ENCODE data around the gene OR2T1.
"Not testable (repeated sequence)": the region's sequence is repeated elsewhere in the genome, so short reads cannot be mapped to it uniquely, and the experiment has no call there.

Gene OR2T1, protein sequence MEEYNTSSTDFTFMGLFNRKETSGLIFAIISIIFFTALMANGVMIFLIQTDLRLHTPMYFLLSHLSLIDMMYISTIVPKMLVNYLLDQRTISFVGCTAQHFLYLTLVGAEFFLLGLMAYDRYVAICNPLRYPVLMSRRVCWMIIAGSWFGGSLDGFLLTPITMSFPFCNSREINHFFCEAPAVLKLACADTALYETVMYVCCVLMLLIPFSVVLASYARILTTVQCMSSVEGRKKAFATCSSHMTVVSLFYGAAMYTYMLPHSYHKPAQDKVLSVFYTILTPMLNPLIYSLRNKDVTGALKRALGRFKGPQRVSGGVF

DNA sequence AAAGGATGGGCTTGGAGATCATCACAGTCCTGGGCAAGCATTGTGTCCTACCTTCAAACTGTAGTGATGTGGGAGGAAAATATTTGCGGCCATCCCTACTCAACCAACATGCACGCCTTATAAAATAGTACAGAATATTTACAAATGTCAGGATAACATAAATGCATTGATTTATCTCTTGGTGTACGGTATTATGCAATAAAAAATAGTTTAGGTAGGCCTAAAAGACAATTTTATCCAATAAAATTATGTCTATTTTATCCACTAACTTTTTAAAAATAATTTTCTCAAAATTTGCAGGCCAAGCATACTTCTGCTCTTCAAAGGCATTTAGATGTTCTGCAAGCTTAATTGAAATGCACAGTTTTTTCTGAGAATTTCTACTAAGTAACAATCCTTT is at the start of gene OR2T1:
OR2T1 (plus strand) TSS at position 301 of the 400 bp plus-strand sequence. CDS start 3,100 bp downstream, outside the sequence.
- in situ Hi-C loops (cut with MboI; ENCODE audit: low sequenced_read_pairs): no loop called here

DNA sequence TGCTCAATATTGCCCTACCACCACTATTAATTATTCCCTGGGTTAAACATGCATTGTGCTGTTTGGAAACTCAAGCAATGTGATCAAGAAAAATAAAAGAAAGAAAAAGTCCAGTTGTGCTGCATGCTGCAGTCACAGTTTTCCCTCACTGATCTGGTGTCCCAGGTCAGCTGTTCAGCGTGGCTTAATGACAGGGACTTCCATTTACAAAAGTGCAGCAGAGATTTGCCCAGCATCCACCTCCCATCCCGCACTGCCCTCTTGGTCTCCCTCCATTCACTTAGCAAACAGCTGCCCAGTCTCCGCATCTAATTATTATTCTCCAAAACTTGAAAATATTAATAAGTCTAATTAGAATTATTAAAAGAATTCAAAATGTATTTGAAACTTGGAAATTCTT is 43.4 kb upstream of the OR2T1 start:
- in situ Hi-C loops (cut with MboI; ENCODE audit: low sequenced_read_pairs): no loop called here

DNA sequence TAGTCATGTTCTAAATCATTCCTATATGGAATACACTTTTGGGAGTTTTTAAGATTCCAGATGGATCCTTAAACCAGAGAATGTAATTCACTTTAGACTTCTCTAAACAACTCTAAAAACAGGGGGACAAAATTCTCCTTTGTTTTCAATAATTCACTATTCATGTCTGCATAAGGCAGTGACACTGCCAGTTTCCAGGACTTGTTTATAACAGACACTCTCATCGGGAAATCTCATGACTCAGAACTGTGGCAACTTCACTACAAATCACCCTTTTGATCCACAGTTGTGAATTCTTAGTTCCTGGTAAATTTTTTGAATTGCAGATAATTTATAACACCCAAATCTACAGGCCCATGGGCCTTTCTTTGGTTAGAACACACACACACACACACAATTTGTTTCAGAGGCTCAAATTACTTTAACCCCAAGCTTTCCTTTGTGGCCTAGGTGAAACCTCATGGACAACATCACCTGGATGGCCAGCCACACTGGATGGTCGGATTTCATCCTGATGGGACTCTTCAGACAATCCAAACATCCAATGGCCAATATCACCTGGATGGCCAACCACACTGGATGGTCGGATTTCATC is 41.6 kb upstream of the OR2T1 start, which contains the start of gene OR2T4:
OR2T4 (plus strand) TSS at position 545 of the 595 bp plus-strand sequence; CDS start at position 545, 0 bp downstream.
- in situ Hi-C loops (cut with MboI; ENCODE audit: low sequenced_read_pairs): no loop called here

DNA sequence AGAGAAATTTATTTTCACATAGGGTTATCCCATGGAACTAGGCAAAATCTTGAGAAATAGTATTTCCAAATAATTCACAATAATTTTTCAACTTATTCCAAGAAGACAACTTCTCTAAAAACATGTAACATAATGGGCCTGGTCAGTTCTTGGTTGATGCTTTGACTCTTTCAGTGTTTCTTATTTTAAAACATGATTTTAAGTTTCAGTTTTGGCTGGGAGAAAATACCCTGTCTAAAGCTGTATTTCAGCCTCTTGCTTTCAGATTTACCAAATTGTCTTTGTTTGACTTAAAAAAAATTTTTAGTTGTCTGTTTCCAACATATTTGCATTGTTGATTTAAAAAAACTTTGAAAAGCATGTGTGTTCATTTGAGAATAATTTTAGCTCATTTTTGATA is 36.2 kb upstream of the OR2T1 start:
- in situ Hi-C loops (cut with MboI; ENCODE audit: low sequenced_read_pairs): no loop called here

DNA sequence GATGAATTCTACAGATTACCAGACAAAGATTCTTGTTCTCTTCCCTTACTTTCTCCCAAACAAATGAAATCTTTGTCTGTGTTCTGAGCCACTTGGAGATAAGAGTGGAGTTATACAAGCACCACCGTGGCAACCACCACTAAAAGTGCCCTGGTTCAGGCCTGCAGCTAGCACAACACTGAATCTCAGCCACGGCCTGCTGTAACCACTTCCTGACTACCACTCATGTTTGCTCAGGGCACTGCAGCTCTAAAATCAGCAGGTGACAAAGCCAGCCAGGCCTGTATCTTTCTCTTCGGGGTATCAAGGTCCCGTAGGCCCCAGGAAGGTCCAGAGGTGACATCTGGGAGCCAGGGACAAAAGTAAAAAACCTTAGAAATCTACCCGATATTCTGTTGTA is 30.5 kb upstream of the OR2T1 start:
- in situ Hi-C loops (cut with MboI; ENCODE audit: low sequenced_read_pairs): no loop called here

DNA sequence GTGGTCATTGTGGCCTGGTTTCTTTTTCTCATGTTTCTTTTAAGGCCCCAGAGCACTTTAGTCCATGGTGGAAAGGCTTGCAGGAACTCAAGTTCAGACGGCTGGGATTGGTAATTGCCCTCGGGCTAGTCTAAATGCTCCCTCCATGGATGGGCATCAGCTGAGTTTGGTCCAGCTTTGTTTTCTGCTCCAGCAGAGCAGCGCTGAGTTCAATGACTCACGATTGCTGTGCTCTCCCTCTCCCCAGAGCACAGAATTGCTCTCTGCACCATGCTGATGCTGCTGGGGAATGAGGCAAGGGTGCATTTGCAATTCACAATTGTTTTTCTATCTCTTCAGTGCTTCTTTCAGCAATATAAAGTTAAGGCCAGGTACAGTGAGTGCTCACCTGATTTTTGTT is 29.1 kb upstream of the OR2T1 start:
- in situ Hi-C loops (cut with MboI; ENCODE audit: low sequenced_read_pairs): no loop called here

DNA sequence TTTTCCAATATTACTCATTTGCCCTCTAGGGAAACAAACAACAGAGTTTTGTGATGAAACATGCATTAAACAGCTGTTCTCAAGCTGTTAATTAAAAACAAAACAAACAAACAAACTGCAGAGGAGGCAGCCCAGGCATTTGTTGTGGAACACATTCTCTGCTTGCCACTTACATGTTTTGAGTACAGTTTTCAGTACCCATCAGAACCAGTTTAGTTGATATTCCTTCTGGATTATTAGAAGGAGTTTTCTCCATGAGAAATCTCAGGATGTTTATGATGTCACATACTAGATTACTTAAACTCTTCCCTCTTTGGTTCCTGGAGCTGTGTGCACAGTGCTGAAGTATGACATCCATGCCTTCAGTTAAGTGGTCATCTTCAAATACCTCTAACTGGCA is 27.4 kb upstream of the OR2T1 start, which contains the start of gene OR2T6:
OR2T6 (plus strand) TSS at position 301 of the 400 bp plus-strand sequence. CDS start 11,863 bp downstream, outside the sequence.
- in situ Hi-C loops (cut with MboI; ENCODE audit: low sequenced_read_pairs): no loop called here

DNA sequence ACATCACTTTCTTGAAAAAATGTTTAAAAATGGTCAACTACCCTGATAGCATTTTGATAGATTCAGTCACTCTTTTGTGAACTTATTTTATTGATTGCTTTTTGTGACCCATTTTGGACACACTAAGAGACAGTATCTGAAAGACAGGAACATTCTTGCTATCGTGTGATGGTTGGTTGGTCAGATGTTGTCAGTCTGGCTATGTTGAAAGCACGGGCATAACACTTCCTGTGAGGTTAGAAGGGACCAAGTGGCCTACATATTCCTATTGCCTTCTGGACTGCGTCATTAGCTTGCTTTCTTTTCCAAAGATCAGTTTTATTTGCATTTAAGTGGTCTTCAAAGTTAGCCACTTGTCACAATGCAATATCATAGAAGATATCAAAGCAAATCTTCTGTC is 25.9 kb upstream of the OR2T1 start:
- in situ Hi-C loops (cut with MboI; ENCODE audit: low sequenced_read_pairs): no loop called here

DNA sequence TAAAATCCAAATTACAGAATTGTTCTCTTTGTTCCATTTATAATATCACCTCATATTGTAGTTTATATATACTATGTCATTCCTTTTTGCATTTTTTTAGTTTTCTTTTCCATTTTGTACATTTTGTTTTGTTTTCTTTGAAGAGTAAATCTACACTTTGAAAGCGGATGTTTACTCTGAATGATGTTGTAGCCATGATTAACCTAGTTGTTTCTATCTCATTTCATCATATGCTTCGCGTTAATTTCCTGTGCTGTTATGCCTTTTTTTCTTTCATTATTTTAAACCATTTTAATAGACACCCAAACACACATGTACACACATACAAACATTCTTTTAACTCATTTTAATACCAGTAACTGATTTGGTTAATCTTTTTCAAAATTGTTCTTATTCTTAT is 22.0 kb upstream of the OR2T1 start:
- in situ Hi-C loops (cut with MboI; ENCODE audit: low sequenced_read_pairs): no loop called here

DNA sequence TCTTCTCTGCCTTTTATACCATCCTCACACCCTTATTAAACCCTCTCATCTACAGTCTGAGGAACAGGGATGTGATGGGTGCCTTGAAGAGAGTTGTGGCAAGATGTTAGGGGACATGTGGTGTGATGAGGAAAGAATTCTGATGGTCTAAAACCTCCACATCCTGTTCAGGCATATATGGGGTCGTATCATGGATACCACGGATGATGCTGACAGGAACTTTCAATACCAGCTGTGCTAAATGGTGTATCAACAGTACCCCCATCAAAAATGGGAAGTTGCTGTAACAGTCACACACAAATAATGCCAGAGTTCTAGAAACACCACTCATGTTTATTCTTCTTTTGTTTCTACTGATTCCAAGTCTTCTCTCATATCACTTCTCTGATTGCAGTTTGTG is 14.4 kb upstream of the OR2T1 start:
- in situ Hi-C loops (cut with MboI; ENCODE audit: low sequenced_read_pairs): no loop called here

DNA sequence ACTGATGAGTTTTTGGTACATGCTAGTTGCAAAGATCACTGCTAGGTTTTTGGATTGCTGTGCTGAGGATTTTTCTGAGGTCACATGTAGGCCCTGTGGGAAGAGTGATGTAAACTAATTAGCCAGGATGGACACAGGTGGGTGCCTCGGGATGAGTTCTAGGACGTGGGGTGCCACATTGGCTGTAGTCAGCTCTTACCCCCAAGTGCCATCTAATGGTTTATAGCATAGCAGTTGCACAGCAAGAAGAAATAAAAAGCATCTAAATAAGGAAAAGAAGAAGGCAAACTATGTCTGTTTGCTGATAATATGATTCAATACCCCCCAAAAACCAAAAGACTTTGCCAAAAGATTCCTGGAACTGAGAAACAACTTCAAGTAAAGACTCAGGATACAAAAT is 9.8 kb upstream of the OR2T1 start:
- in situ Hi-C loops (cut with MboI; ENCODE audit: low sequenced_read_pairs): no loop called here

DNA sequence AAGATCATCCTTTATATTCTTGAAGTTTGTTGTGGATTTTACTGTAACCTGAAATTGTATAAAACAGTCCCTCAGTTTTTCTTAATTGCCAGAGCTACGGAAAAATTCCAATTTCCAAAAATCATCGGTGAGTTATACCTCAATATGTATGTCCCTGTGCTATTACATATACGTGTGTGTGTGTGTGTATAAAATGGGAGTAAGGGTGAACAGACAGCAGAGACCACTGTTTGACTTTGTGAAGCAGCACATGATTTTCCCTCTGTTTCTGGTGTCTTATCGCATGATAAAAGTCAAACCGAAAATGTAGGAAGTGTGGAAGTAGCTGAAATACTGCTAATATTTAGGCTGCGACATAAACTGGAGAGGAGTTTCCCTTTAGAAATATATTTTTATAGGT is 1.2 kb downstream of the OR2T1 start:
- in situ Hi-C loops (cut with MboI; ENCODE audit: low sequenced_read_pairs): no loop called here

DNA sequence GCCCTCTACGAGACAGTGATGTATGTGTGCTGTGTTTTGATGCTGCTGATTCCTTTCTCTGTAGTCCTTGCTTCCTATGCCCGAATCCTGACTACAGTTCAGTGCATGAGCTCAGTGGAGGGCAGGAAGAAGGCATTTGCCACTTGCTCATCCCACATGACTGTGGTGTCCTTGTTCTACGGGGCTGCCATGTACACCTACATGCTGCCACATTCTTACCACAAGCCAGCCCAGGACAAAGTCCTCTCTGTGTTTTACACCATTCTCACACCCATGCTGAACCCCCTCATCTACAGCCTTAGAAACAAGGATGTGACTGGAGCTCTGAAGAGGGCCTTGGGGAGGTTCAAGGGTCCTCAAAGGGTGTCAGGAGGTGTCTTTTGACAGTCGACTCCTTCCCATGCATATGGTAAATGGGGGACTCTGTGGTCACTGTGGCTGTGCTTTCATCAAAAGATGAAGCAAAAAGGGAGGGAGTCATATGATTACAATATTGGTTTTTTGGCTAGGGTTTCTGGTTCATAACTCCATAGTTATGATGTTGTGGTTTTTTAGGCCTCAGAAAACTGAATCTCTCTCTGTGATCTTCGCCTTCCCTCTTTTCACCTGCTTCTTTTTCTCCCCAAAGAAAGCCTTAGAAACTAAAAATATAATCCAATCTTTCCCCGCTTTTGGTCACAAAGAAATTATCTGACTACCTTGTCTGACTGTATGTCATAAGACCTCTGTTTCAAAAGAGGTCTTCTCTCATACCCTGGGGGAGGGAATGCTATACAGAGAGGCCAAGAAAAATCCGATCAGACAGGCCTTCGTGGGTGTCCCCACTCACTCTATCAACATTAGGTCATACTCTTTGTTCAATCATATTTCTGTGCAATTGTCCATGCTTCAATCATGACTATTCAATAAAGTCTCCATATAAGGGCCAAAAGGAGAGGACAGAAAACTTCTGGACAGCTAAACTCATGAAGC is 4.2 kb downstream of the OR2T1 start:
- in situ Hi-C loops (cut with MboI; ENCODE audit: low sequenced_read_pairs): no loop called here

DNA sequence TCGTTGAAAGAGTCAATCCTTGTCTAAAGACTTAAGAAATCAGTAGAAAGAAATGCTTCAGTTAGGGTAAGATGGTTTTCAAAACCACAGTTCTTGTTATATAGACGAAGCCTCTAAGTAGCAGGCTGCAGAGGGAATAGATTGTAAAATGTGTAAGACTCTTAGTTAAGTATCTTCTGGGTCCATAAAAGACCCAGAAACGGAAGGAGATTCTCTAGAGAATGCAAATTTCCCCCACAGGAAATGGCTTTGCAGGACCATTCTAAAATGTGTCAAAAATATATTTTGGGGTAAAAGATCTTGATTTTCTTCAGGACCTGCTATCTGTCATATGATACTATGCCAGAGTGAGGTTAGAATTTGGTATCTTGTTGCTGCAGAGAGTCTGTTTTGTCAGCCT is 13.4 kb downstream of the OR2T1 start:
- in situ Hi-C loops (cut with MboI; ENCODE audit: low sequenced_read_pairs): no loop called here

DNA sequence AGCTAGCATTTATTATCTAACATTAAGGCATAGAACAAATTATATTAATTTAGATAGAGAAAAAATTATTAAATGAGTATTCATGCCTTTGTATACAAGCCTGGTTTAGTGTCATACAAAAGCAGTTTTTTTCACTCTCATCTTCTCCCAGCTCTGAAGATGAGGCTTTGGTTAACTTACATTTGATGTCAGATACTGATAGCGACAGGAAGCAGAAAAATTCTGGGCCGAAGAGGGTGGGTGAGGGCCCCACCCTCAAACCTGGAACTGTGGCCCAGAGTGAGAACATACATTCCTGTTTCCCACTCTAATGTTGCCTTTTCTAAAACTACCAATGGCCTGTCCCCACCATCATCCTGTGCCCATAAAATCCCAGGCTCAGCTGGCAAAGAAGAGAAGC is 15.0 kb downstream of the OR2T1 start:
- in situ Hi-C loops (cut with MboI; ENCODE audit: low sequenced_read_pairs): no loop called here

DNA sequence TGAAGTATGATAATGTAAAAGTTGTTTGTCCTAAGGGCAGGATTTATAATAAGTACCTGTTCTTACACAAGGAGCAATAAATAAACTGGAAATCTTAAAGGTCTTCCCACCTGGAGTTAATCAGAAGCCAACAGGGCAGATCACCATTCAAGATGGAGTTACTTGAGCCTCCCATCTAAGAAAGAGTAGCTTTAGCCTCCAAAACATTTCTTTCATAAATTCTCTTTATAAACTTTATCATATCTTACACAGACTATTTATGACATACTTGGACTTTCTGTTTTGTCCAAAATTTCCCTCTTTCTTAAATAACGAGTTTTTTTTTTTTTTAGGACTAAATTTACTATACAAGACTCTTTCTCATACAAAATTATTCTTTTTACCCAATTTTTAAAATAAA is 18.5 kb downstream of the OR2T1 start:
- in situ Hi-C loops (cut with MboI; ENCODE audit: low sequenced_read_pairs): no loop called here

DNA sequence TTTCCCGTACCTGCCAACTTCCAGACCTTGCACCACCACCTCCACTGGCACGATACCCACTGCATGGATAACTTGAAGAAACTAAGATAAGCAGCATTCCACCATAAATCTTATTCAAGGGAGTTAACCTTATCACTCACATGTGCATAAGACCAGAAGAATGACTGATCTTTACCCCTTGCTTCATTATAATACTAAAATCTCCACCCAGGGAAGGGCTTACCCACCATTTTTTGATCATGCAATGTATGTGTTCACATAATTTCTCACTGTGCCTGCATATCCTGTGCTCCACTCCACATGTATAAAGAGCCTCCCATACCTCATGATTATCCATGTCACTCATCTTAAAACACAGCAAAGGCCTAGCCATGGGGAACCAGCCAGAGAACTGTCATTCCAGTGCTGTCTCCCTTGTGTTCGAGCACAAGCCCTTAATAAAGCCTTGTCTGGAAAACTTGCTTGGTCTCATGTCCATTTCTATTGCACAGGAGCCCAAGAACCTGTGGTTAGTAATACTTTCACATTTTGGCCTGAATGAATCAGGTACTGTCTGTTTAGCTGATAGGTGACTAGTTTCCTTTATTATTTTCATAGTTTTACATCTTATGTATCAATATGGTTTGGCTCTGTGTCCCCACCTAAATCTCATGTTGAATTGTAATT is 24.8 kb downstream of the OR2T1 start:
- in situ Hi-C loops (cut with MboI; ENCODE audit: low sequenced_read_pairs): not testable (repeated sequence)

DNA sequence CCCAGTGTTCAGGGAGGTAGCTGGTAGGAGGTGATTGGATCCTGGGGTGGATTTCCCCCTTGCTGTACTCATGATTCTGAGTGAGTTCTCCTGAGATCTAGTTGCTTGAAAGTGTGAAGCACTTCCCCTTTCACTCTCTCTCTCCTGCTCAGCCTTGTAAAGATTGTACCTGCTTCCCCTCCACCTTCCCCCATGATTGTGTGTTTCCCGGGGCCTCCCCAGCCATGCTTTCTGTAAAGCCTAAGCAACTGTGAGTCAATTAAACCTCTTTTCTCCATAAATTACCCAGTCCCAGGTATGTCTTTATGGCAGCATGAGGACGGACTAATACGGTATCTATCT is 25.3 kb downstream of the OR2T1 start:
- in situ Hi-C loops (cut with MboI; ENCODE audit: low sequenced_read_pairs): not testable (repeated sequence)

DNA sequence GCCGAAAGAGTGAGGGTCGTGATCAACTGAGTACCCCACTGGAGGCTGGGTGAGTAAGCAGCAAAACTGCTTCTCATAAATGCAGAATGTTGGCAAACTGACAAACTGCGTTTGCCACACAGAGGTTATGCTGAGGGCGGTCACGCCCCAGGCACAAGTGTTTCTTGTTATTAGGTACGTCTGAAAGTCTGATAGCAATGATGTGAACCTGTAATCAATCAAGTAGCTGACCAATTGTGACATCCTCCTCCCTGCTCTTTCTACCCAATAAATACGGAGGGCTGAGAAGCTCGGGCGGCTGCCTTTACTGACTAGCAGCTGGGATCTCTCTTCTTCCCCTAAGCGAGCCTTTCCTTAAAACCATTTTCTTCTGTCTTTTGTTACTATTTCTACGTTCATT is 28.8 kb downstream of the OR2T1 start:
- in situ Hi-C loops (cut with MboI; ENCODE audit: low sequenced_read_pairs): not testable (repeated sequence)

DNA sequence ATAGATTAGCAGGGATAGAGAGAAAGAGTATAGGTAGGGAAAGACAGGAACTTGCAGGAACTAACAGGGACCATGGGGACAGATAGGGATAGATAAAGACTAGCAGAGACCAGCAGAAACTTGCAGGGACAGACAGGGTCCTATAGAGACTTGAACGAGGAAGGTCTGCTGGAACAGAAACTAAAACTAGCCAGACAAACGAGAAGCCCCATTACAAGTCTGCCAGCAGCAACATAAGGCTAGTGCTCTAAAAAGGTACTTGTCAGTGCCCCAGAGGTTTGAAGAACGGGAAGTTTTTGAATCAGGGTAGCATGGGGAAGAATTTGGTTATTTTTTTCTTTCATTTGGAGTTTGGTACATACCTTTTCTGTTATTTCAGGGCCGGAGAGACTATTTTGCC is 29.4 kb downstream of the OR2T1 start:
- in situ Hi-C loops (cut with MboI; ENCODE audit: low sequenced_read_pairs): not testable (repeated sequence)

DNA sequence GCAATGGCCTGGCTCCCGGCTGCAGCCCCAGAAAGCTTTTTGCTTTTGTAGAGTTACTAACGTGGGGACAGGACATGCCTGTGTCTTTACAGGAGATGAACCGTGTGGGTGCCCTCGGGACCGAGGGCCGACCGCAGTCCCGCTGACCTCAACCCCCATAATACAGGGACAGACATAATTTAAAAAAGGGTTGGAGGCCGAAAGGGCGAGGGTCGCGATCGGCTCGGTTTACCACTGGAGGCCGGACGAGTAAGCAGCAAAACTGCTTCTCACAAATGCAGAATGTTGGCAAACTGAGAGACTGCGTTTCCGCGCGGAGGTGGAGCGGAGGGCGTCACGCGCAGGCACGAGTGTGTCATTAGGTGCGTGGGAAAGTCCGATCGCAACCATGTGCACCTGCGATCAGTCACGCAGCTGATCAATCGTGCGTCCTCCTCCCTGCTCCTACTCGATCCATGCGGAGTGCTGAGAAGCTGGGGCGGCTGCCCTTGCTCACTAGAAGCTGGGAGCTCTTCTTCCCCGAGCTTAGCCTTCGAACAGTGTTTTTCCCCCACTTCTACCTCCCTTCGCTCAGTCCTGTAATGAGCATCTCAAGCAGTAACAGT is 31.1 kb downstream of the OR2T1 start:
- in situ Hi-C loops (cut with MboI; ENCODE audit: low sequenced_read_pairs): not testable (repeated sequence)

Data from HL-60/S4 treated with phorbol 12-myristate 13-acetate at 8.2 ng/mL for 4 days and 3 days (cell line).